Esophagus muscularis mucosa (tissue), 3 donors: ENCODE measurements around the gene AK4.

Experiments
- CTCF ChIP-seq, 3 experiments: fragments of 200-600 bp in 2 of 3; fragments of 450-650 bp in 1 of 3; sonication (generic) in 2 of 3; IDR thresholded peaks; one replicate each; pipeline ENCODE4 v1.5.1; 2017 to 2019; ENCODE audit warnings: antibody characterized with exemption in 3 of 3, mild to moderate bottlenecking in 2 of 3, moderate library complexity in 1 of 3
- POLR2A ChIP-seq: fragments of 450-650 bp; IDR thresholded peaks from one replicate; pipeline ENCODE4 v1.6.1; 2017; ENCODE audit warnings: antibody characterized with exemption, moderate library complexity, mild to moderate bottlenecking, low read depth

- TF ChIP-seq CTCF (IDR thresholded peaks at IDR 0.05), result no peak
- no peak for TF ChIP-seq POLR2A
Observed at GRCh38 chr1:65245295-65245694, 97.3 kb downstream of the AK4 start.
